Measurements from ENCODE around the gene TRAK1. TPM values are rescaled to one million over a fixed set of nuclear protein-coding genes. Genes with fewer than 3 reads are reported as not detected.

Gene TRAK1
- total and polyA plus RNA-seq, 7 donors = 17.6 to 42.7 (median 31.8) TPM

GRCh38 chr3:42275217-42275616 is 184.1 kb downstream of the TRAK1 start:
- H3K4me3 ChIP-seq = no peak overlapping the region
- H3K27ac ChIP-seq = no peak overlapping the region
- no peak for DNase-seq
- H3K36me3 ChIP-seq = no peaks in the 10 kb centered on the region
- peaks cover 0 to 23% (median 12%) of the 10 kb centered on the region in 4 donors for H3K4me1 ChIP-seq
- no peaks in the 10 kb centered on the region for H3K27me3 ChIP-seq
- 25 to 50% methylated on average over 1 of the region's 1 CpG for WGBS, 2 donors
- H3K9me3 ChIP-seq = no peaks in the 10 kb centered on the region
- TF ChIP-seq CTCF (IDR thresholded peaks at IDR 0.05) (no peak), POLR2AphosphoS5 (IDR thresholded peaks at IDR 0.05) (no peak), POLR2A (IDR thresholded peaks at IDR 0.05) (no peak), EP300 (IDR thresholded peaks at IDR 0.05) (no peak)
- intact Hi-C loops (cut with DNase I) = no loop called here

Small RNAs within 50 kb of the gene (small RNA-seq; reads per million reads assigned to genes)
- gene RNU4-78P = 0 reads per million in 3 donors

Other genes with a start within 250 kb of the TRAK1 start
- 10 to 100 TPM in 3 of 4 donors, 1 to 10 TPM in 1; 8.9 to 18.6 (median 16.6) TPM for gene ULK4, start 129.3 kb upstream of the TRAK1 start, total RNA-seq
- 1 to 10 TPM; 2.1 to 3.9 (median 2.4) TPM for gene ULK4, start 129.3 kb upstream of the TRAK1 start, polyA plus RNA-seq
- gene CCK, start 174.8 kb downstream of the TRAK1 start, total RNA-seq = 10 to 100 TPM in 2 of 4 donors, 1 to 10 TPM in 2; 6.9 to 12.5 (median 8.8) TPM
- under 1 TPM in 1 of 3 donors, not detected in 2; 0.20 TPM for gene CCK, start 174.8 kb downstream of the TRAK1 start, polyA plus RNA-seq